GM19395 (cell line): ENCODE measurements around the gene REG3G.
"Not testable (repeated sequence)": the region's sequence is repeated elsewhere in the genome, so short reads cannot be mapped to it uniquely, and the experiment has no call there.

Experiments
- ATAC-seq: cut with Tn5 transposase; IDR thresholded peaks from one replicate; pipeline ENCODE4 v1.9.1; 2021; ENCODE audit warnings: mild to moderate bottlenecking, moderate library complexity; ENCODE audit not compliant: unreplicated experiment

Gene REG3G

DNA sequence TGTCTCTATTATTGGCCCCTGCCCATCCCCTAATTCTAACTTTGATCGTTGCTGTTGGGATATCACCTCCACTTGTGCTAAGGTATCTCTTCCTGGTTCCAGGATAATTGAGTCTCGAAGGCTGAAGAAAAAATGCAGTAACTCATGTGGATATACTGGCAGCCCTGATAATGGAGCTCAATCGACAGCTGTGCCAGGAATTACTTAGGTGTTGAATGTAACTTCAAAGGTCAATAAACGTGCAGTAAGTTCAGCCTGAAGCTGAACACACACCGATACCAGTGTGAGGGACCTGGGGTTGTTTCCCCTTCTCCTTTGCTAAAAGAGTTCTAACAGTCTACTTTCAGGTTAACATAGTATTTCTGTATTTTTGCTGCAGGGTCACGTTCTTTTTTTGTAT lies 11.9 kb upstream of the REG3G start:
- ATAC-seq = no peak

DNA sequence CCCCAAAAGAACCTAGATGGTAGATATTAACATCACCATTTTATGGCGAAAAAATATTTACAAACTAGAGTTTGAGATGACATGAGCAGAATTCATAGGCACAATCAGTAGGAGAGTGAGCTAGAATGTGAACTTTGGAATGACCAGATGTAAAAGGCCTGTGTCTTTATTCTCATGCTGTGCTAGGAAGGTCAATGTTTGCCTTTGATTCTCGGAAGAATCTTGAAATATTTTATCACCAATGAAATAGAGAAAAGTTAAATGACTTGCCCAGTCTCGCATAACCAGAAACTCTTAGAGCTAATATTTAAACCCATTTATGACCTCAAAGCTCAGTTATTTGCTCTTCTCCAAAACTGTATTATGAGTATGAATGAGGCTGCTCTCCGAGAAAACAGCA lies 9.2 kb upstream of the REG3G start:
- no peak for ATAC-seq

DNA sequence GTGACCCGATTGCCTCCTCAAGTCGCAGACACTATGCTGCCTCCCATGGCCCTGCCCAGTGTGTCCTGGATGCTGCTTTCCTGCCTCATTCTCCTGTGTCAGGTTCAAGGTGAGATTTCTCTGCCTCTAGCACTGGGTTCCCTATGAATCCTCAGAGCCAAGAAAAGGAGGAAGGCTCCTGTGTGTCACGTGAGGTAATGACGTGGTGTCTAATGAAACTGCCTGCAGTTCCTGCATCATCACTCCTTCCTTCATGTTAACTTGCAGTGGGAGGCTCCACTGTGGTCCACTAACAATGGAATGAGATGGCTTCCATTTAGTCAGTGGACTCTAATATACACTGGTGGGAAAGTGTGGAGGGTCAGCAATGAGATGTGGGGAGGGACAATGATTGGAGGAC lies 559 bp downstream of the REG3G start:
- ATAC-seq = no peak

DNA sequence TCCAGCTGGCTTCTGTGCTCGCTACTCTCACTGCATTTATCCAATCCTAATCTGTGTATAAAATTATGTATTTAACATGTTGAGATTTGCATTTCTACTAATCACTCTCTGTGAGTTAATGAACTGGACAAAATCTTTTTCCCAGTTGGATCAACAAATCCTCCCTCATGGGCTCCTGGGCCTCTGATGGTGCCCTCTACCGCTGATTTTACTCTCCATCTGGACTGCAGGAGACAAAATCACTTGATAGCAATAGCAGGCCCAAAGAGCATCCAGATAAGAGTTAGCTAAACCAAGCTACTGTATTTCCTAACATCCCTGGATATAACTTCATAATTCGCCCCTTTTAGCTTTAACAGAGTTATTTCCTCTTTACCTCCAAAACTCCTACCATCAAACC lies 14.4 kb downstream of the REG3G start:
- ATAC-seq = no peak

DNA sequence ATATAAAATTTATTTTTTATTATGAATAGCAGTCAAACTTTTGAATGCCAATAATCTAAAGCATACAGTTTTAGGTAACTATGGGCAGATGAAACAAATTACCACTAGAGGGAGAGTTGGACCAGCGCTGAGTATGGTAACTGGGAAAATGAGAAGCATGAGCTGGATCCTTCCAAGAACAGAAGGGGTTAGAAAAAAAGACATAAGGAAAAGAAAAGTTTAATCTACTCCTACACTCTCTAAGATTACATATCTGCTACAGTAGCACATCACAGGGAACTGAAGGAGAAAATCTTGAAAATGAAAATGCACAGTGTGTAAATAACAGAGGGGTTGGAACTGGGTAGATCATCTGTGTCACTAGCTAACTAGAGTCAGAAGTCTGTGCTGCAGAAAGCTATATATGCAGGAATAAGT lies 15.5 kb downstream of the REG3G start:
- ATAC-seq = no peak

DNA sequence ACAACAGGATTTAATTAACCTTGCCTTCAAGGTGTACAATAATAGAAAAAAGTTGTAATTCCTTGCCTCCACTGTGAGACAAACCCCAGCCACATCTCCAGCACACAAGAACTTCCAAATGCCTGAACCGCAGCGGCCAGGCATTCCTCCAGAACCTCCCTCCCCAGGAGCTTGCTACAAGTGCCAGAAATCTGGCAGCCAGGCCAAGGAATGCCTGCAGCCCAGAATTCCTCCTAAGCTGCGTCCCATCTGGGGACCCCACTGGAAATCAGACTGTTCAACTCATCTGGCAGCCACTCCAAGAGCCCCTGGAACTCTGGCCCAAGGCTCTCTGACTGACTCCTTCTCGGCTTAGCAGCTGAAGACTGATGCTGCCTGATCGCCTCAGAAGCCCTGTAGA lies 28.0 kb downstream of the REG3G start:
- ATAC-seq = not testable (repeated sequence)

DNA sequence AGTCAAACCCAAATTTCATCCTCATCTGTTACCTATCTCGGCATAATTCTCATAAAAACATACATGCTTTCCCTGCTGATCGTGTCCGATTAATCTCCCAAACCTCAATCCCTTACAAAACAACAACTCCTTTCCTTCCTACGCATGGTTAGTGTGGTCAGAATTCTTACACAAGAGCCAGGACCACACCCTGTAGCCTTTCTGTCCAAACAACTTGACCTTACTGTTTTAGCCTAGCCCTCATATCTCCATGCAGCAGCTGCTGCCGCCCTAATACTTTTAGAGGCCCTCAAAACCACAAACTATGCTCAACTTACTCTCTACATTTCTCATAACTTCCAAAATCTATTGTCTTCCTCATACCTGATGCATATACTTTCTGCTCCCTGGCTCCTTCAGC lies 29.3 kb downstream of the REG3G start:
- not testable (repeated sequence) for ATAC-seq

DNA sequence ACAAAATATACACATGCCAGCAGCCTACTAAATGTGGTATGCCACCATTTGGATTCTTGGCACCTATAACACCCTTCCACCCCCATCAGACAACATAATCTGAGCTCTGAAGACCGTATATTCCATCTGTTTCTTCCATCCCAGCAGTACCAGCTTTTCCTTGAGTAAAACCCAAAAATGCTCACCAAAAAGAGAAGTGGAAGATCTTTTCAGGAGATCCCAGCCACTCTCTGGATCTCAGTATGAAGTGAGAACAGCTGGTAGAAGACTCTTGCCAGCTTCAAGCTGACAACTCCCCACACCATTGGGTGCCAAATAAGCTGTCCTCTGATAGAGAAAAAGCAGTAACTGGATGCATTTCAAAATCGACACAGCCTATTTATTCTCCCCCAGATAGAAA lies 39.7 kb downstream of the REG3G start:
- no peak for ATAC-seq

DNA sequence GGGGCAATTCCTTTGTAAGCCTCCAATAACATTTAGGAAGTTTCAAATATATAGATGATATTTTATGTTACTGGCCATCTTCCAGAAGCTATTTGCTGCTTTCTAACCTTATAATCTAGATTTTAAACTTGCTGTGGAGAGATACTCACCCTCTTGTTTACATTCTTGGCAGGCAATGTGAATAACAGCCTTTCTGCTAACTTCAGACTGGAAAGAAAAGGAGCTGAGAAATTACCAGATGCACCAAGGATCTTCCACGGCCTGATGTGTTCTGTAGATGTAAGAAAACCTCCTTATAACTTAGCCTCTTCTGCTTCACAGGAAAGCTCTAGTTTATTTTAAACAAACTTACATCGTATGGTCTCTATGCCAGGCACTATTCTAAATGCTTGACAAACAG lies 45.6 kb downstream of the REG3G start:
- no peak for ATAC-seq
